GM12878 (cell line): ENCODE measurements around the gene NPNT. TPM values are rescaled to one million over a fixed set of nuclear protein-coding genes. Genes with fewer than 3 reads are reported as not detected.

Experiments used
- ATAC-seq: fragments of 200-7000 bp; cut with Tn5 transposase; 3 replicates; pipeline ENCODE4 v1.9.1; 2020; ENCODE audit warnings: mild to moderate bottlenecking, moderate library complexity
- BruUV-seq: library from RNA; stranded (reverse); fragments of 400-500 nt; replicated peaks from 2 replicates; lab custom pipeline; 2021; lab: Mats Ljungman, UMichigan
- CTCF ChIA-PET: fragments of 300-600 bp; sonication (Branson Sonifier 250); formaldehyde crosslinking; extraction: SDS; loops from one replicate; lab custom pipeline; 2021; ENCODE audit warnings: inconsistent platforms; lab: Yijun Ruan, JAX
- POLR2A ChIA-PET: fragments of 350-600 bp; formaldehyde crosslinking; extraction: SDS; loops from one replicate; lab custom pipeline; 2021; ENCODE audit warnings: inconsistent platforms; lab: Charles Lee
- RAD21 ChIA-PET: fragments of 300-600 bp; sonication (Branson Sonifier 250); formaldehyde crosslinking; loops from one replicate; lab custom pipeline; 2023; ENCODE audit warnings: antibody characterized with exemption; ENCODE audit not compliant: unreplicated experiment; lab: Charles Lee
- SMC1A ChIA-PET: fragments of 300-600 bp; sonication (Branson Sonifier 250); formaldehyde crosslinking; loops from one replicate; lab custom pipeline; 2023; ENCODE audit not compliant: unreplicated experiment, uncharacterized antibody; lab: Charles Lee
- DNase-seq: peaks from one replicate; pipeline ENCODE4 v3.0.0-alpha.2; 2011; ENCODE audit warnings: low read depth, low spot score
- FAIRE-seq: peaks from 3 replicates; lab custom pipeline; 2011; peaks lifted over from hg19 to GRCh38; lab: Jason Lieb, UNC
- H2AFZ ChIP-seq: 2 replicates; pipeline ENCODE4 v1.6.0; 2011; ENCODE audit warnings: low read depth, low read length, control low read depth; ENCODE audit not compliant: control insufficient read depth
- H3K27ac ChIP-seq: 2 replicates; pipeline ENCODE4 v1.5.1; 2011; ENCODE audit warnings: control low read depth; ENCODE audit not compliant: control insufficient read depth, insufficient read depth
- H3K27me3 ChIP-seq, 2 experiments: replicated peaks in 1 of 2; 2 replicates each; pipeline versions ENCODE4 v1.6.0 to v1.6.1; 2011; ENCODE audit warnings: low read length in 1 of 2; ENCODE audit not compliant: control insufficient read depth in 2 of 2, insufficient read depth in 2 of 2
- H3K36me3 ChIP-seq, 2 experiments: 2 replicates each; pipeline ENCODE4 v1.5.1; 2011; ENCODE audit warnings: low read length in 1 of 2; ENCODE audit not compliant: control insufficient read depth in 2 of 2, insufficient read depth in 2 of 2
- H3K4me1 ChIP-seq: 2 replicates; pipeline ENCODE4 v1.6.1; 2011; ENCODE audit warnings: mild to moderate bottlenecking, low read length, moderate library complexity, mixed read lengths; ENCODE audit not compliant: control insufficient read depth, insufficient read depth
- H3K4me2 ChIP-seq: 2 replicates; pipeline ENCODE4 v1.6.0; 2011; ENCODE audit warnings: control low read depth; ENCODE audit not compliant: control insufficient read depth, insufficient read depth
- H3K4me3 ChIP-seq: fragments of 200-600 bp; sonication (generic); 2 replicates; pipeline ENCODE4 v1.5.1; 2016
- H3K79me2 ChIP-seq: 2 replicates; pipeline ENCODE4 v1.6.0; 2011; ENCODE audit warnings: low read length; ENCODE audit not compliant: control insufficient read depth, insufficient read depth
- H3K9ac ChIP-seq: 2 replicates; pipeline ENCODE4 v1.8.0; 2011; ENCODE audit warnings: low read length, control low read depth, mixed read lengths; ENCODE audit not compliant: control insufficient read depth, insufficient read depth
- H3K9me3 ChIP-seq: replicated peaks from 3 replicates; pipeline ENCODE4 v1.5.1; 2011; ENCODE audit warnings: mild to moderate bottlenecking, low read length; ENCODE audit not compliant: control insufficient read depth, insufficient read depth
- H4K20me1 ChIP-seq: 2 replicates; pipeline ENCODE4 v1.6.0; 2011; ENCODE audit not compliant: control insufficient read depth, insufficient read depth
- POLR2A ChIP-seq: IDR thresholded peaks from 2 replicates; pipeline ENCODE4 v1.6.1; 2011; ENCODE audit warnings: low read depth, mild to moderate bottlenecking, low read length
- ZNF207 ChIP-seq: fragments of 450-650 bp; IDR thresholded peaks from 2 replicates; pipeline ENCODE4 v1.6.1; 2014; ENCODE audit warnings: antibody characterized with exemption, mild to moderate bottlenecking, borderline replicate concordance
- WGBS: methylation state at CpG from one replicate; pipeline ENCODE4 v1.1.6; 2016; ENCODE audit warnings: low lambda C conversion rate; ENCODE audit not compliant: insufficient replicate concordance, insufficient coverage; ENCODE audit errors: missing lambda C conversion rate; 5-methylcytosine and 5-hydroxymethylcytosine counted together
- in situ Hi-C: fragments of 300-500 bp; cut with MboI; formaldehyde crosslinking; loops from 9 replicates; pipeline ENCODE4 v1.14.3; 2018; ENCODE audit warnings: mixed read lengths
- intact Hi-C: fragments of 100-400 bp; cut with micrococcal nuclease; formaldehyde crosslinking; loops from one replicate; pipeline ENCODE4 v1.14.2; 2022; ENCODE audit not compliant: unreplicated experiment
- polyA plus RNA-seq, 11 experiments: library from polyadenylated mRNA; depleted of rRNA in 4 of 11; unstranded in 6 of 11; stranded (reverse) in 5 of 11; fragments of >200 nt; fragmentation: Nextera tagmentation in 4 of 11; fragmentation: Illumina TruSeq in 1 of 11; extraction: Ambion mirVana in 4 of 11; extraction: Trizol in 1 of 11; gene quantifications; 1 replicate in 1 of 11; 2 replicates in 10 of 11; pipeline versions ENCODE4 v1.2.1 to v1.2.3, GENCODE V29; 2011 to 2016; ENCODE audit warnings: inconsistent platforms in 2 of 11, missing spikeins in 2 of 11, low read depth in 1 of 11
- total RNA-seq, 4 experiments: library from RNA; depleted of rRNA in 3 of 4; stranded (reverse); fragments of >200 nt in 3 of 4; fragmentation: Illumina TruSeq in 1 of 4; extraction: Trizol in 1 of 4; gene quantifications; 2 replicates each; pipeline versions ENCODE4 v1.2.1 to v1.2.3, GENCODE V29; 2013 to 2021
- TF ChIP-seq, protein P1 (sequence below): fragments of 150-350 bp; IDR thresholded peaks from 2 replicates; pipeline ENCODE4 v1.6.1; 2014; ENCODE audit warnings: mild to moderate bottlenecking, low read depth, low read length

Gene NPNT
- total and polyA plus RNA-seq, 10 of the 15 experiments (the other 5 are each of a cell fraction or from before 2014, with no cell fraction given), result 0.18 to 70.5 (median 54.1) TPM

DNA sequence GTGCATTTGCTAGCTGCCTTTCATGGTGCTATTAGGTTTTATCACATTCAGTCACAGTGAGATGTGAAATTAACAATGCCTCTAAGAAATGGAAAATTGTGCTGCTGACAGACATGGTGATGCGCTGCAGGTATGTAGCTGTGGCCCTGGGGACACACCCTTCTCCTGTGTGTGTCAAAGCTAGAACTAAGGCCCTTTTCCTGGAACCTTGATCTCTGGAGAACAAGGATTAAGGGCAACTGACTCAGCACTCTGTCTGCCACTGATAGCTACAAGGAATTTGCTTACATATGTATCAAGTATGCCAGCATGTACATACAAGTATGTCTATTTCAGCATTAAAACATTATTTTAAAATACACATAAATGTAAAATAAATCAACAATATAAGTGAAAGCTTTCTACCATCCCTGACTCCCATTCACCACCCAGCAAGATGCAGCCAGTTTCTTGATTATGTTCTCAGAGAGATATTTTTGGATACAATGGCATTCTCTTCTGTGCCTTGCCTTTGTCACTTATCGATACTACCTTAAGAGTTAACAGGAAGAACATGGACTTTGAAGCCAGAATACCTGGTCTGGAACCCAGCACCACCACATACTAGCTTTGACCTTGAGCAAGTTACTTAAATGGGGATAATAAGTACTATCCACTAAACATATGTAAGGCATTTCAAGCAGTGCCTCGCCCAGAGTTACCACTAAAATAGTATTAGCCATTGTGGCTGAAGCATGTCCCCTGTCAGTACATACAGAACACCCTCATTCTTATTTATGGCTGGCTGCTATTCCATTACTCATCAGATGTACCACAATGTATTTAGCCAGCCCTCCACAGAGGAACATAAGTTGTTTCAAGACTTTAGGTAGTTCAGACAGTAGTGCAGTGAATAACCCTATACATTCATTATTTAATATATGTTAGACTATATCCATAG lies 68.5 kb downstream of the NPNT start:
- no peaks in the 10 kb centered on the region for H3K79me2 ChIP-seq
- H2AFZ ChIP-seq, result no peak overlapping the region
- DNase-seq (no peak), FAIRE-seq (no peak), ATAC-seq (no peak)
- no peaks in the 10 kb centered on the region for H3K36me3 ChIP-seq
- H3K9ac ChIP-seq, result no peak overlapping the region
- POLR2A ChIA-PET, result no interaction called here
- WGBS, result 68% methylated on average over 3 of the region's 3 CpGs
- H3K4me1 ChIP-seq, result no peaks in the 10 kb centered on the region
- H3K9me3 ChIP-seq, result no peaks in the 10 kb centered on the region
- SMC1A ChIA-PET, result interaction anchor here (1.6 kb wide), 1 partner anchor 11 kb away, joined by 3 read pairs; no protein-coding TSS in a partner anchor
- H3K27me3 ChIP-seq, result no peaks in the 10 kb centered on the region
- RAD21 ChIA-PET, result interaction anchor here (1.0 kb wide), 1 partner anchor 74 kb away, joined by 3 read pairs; no protein-coding TSS in a partner anchor
- no peak for TF ChIP-seq ZNF207
- TF ChIP-seq POLR2A, result no peak
- TF ChIP-seq, protein P1, sequence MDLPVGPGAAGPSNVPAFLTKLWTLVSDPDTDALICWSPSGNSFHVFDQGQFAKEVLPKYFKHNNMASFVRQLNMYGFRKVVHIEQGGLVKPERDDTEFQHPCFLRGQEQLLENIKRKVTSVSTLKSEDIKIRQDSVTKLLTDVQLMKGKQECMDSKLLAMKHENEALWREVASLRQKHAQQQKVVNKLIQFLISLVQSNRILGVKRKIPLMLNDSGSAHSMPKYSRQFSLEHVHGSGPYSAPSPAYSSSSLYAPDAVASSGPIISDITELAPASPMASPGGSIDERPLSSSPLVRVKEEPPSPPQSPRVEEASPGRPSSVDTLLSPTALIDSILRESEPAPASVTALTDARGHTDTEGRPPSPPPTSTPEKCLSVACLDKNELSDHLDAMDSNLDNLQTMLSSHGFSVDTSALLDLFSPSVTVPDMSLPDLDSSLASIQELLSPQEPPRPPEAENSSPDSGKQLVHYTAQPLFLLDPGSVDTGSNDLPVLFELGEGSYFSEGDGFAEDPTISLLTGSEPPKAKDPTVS, result no peak
- no TSS peak for BruUV-seq
- intact Hi-C loops, result no loop called here
- in situ Hi-C loops, result no loop called here
- no peaks in the 10 kb centered on the region for H4K20me1 ChIP-seq
- CTCF ChIA-PET, result no interaction called here
- no peak overlapping the region for H3K4me3 ChIP-seq
- no peak overlapping the region for H3K4me2 ChIP-seq
- H3K27ac ChIP-seq, result no peak overlapping the region
